PC-9 (cell line): ENCODE results near the gene PDZD4. TPM values are rescaled to one million over a fixed set of nuclear protein-coding genes. Genes with fewer than 3 reads are reported as not detected.

Experiments used
- BruUV-seq: library from RNA; stranded (reverse); fragments of 400-500 nt; replicated peaks from 2 replicates; lab custom pipeline; 2021; lab: Mats Ljungman, UMichigan
- CTCF ChIA-PET: fragments of 300-600 bp; sonication (Branson Sonifier 250); formaldehyde crosslinking; loops from one replicate; lab custom pipeline; 2022; ENCODE audit warnings: antibody characterized with exemption; lab: Charles Lee
- POLR2A ChIA-PET: fragments of 300-600 bp; sonication (Branson Sonifier 250); formaldehyde crosslinking; loops from one replicate; lab custom pipeline; 2022; ENCODE audit warnings: antibody characterized with exemption; ENCODE audit not compliant: unreplicated experiment; lab: Charles Lee
- DNase-seq, 2 experiments: peaks; one replicate each; pipeline versions ENCODE4 v3.0.0 to v3.0.0-alpha.2; 2015 to 2022; ENCODE audit warnings: mixed read lengths in 1 of 2
- H2AFZ ChIP-seq: fragments of 200-600 bp; sonication (generic); 2 replicates; pipeline ENCODE4 v1.8.1; 2017; ENCODE audit warnings: antibody characterized with exemption
- H3F3A ChIP-seq: fragments of 200-600 bp; sonication (generic); 2 replicates; pipeline ENCODE4 v1.8.1; 2017; ENCODE audit warnings: antibody characterized with exemption, mild to moderate bottlenecking, low read depth; ENCODE audit not compliant: insufficient read depth
- H3K27ac ChIP-seq: fragments of 200-600 bp; sonication (generic); 2 replicates; pipeline ENCODE4 v1.6.1; 2016; ENCODE audit warnings: mixed run types
- H3K27me3 ChIP-seq: fragments of 200-600 bp; sonication (generic); 2 replicates; pipeline ENCODE4 v1.6.1; 2016; ENCODE audit warnings: low read depth, mixed run types; ENCODE audit not compliant: insufficient read depth
- H3K36me3 ChIP-seq: fragments of 200-600 bp; sonication (generic); 2 replicates; pipeline ENCODE4 v1.6.1; 2016; ENCODE audit warnings: low read depth, mixed run types
- H3K4me1 ChIP-seq: fragments of 200-600 bp; sonication (generic); replicated peaks from 2 replicates; pipeline ENCODE4 v1.6.1; 2016; ENCODE audit warnings: mixed run types; ENCODE audit not compliant: insufficient read depth
- H3K4me2 ChIP-seq: fragments of 200-600 bp; sonication (generic); 2 replicates; pipeline ENCODE4 v1.6.1; 2017; ENCODE audit warnings: mixed run types
- H3K4me3 ChIP-seq: fragments of 200-600 bp; sonication (generic); 2 replicates; pipeline ENCODE4 v1.6.1; 2016; ENCODE audit warnings: mixed run types
- H3K79me2 ChIP-seq: fragments of 200-600 bp; sonication (generic); 2 replicates; pipeline ENCODE4 v1.6.1; 2017; ENCODE audit warnings: low read depth, mixed run types
- H3K9me2 ChIP-seq: fragments of 200-600 bp; sonication (generic); 2 replicates; pipeline ENCODE4 v1.8.1; 2017; ENCODE audit warnings: mild to moderate bottlenecking; ENCODE audit not compliant: insufficient read depth
- H3K9me3 ChIP-seq: fragments of 200-600 bp; sonication (generic); 2 replicates; pipeline ENCODE4 v1.8.1; 2016; ENCODE audit warnings: low read depth; ENCODE audit not compliant: insufficient read depth
- H4K20me1 ChIP-seq: fragments of 200-600 bp; sonication (generic); 2 replicates; pipeline ENCODE4 v1.8.1; 2017; ENCODE audit not compliant: insufficient read depth
- EZH2 ChIP-seq: fragments of 200-600 bp; sonication (generic); IDR thresholded peaks from 2 replicates; pipeline ENCODE4 v1.8.0; 2017; ENCODE audit warnings: antibody characterized with exemption, low read depth
- intact Hi-C: fragments of 100-400 bp; cut with micrococcal nuclease; formaldehyde crosslinking; loops from one replicate; pipeline ENCODE4 v1.10.0; 2022; ENCODE audit not compliant: unreplicated experiment
- total RNA-seq: library from RNA; stranded (reverse); gene quantifications from 2 replicates; pipeline ENCODE4 v1.2.3, GENCODE V29; 2021
- TF ChIP-seq, protein P1 (sequence below): fragments of 200-600 bp; sonication (generic); conservative IDR thresholded peaks from 2 replicates; pipeline ENCODE4 v1.6.1; 2017; ENCODE audit warnings: mixed run types, antibody characterized with exemption, mild to moderate bottlenecking, moderate library complexity

The PDZD4 gene
- total RNA-seq, 1 experiment from 2014 or later: 0.17 TPM

DNA sequence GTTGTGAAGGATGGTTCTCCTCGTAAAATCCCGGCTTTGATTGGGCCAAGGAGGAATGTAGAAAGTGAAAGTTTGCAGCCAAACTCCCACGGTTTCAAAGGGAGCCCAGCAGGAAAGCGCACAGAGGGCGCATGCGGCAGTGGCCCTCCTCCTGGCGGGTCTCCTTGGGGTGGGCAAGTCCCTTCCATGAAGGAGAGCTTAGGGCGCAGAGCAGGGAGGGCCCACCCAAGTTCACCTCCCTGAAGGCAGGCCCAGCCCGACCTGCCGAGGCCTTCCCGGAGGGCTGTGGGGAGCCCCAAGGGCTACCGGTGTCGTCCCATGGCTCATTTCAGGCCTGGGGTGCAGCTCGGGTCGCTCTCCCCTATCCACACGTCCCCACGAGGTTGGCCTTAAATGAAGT is 2.0 kb downstream of the PDZD4 start:
- CTCF ChIA-PET: no interaction called here
- intact Hi-C loops: no loop called here

GRCh38 chrX:153827903-153828302 is 2.4 kb downstream of the PDZD4 start:
- peaks cover 47% of the 10 kb centered on the region for H3K27me3 ChIP-seq
- BruUV-seq: no TSS peak
- POLR2A ChIA-PET: no interaction called here
- no peaks in the 10 kb centered on the region for H3K4me1 ChIP-seq
- H3K4me2 ChIP-seq: no peak overlapping the region
- DNase-seq: no peak
- no peaks in the 10 kb centered on the region for H3K9me3 ChIP-seq
- TF ChIP-seq EZH2: no peak
- TF ChIP-seq, protein P1, sequence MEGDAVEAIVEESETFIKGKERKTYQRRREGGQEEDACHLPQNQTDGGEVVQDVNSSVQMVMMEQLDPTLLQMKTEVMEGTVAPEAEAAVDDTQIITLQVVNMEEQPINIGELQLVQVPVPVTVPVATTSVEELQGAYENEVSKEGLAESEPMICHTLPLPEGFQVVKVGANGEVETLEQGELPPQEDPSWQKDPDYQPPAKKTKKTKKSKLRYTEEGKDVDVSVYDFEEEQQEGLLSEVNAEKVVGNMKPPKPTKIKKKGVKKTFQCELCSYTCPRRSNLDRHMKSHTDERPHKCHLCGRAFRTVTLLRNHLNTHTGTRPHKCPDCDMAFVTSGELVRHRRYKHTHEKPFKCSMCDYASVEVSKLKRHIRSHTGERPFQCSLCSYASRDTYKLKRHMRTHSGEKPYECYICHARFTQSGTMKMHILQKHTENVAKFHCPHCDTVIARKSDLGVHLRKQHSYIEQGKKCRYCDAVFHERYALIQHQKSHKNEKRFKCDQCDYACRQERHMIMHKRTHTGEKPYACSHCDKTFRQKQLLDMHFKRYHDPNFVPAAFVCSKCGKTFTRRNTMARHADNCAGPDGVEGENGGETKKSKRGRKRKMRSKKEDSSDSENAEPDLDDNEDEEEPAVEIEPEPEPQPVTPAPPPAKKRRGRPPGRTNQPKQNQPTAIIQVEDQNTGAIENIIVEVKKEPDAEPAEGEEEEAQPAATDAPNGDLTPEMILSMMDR: no peak
- no peaks in the 10 kb centered on the region for H3K9me2 ChIP-seq
- H4K20me1 ChIP-seq: no peaks in the 10 kb centered on the region
- CTCF ChIA-PET: no interaction called here
- H3K79me2 ChIP-seq: no peaks in the 10 kb centered on the region
- H2AFZ ChIP-seq: no peak overlapping the region
- no peak overlapping the region for H3K27ac ChIP-seq
- intact Hi-C loops: no loop called here
- H3K36me3 ChIP-seq: no peaks in the 10 kb centered on the region
- no peaks in the 10 kb centered on the region for H3F3A ChIP-seq
- no peak overlapping the region for H3K4me3 ChIP-seq

More for the DNA sequence above, 2.0 kb downstream of the PDZD4 start:
- Histone ChIP-seq H3K27me3 (peaks cover 47% of the 10 kb centered on the region), H3K79me2 (no peaks in the 10 kb centered on the region), H3K4me3 (no peak overlapping the region), H4K20me1 (no peaks in the 10 kb centered on the region), H2AFZ (no peak overlapping the region), H3K4me2 (no peak overlapping the region), H3K9me3 (no peaks in the 10 kb centered on the region), H3K4me1 (no peaks in the 10 kb centered on the region), H3K9me2 (no peaks in the 10 kb centered on the region), H3K36me3 (no peaks in the 10 kb centered on the region), H3K27ac (no peak overlapping the region), H3F3A (no peaks in the 10 kb centered on the region)
- no TSS peak for BruUV-seq
- POLR2A ChIA-PET: no interaction called here
- TF ChIP-seq EZH2: no peak
- TF ChIP-seq, protein P1: no peak
- no peak for DNase-seq

DNA sequence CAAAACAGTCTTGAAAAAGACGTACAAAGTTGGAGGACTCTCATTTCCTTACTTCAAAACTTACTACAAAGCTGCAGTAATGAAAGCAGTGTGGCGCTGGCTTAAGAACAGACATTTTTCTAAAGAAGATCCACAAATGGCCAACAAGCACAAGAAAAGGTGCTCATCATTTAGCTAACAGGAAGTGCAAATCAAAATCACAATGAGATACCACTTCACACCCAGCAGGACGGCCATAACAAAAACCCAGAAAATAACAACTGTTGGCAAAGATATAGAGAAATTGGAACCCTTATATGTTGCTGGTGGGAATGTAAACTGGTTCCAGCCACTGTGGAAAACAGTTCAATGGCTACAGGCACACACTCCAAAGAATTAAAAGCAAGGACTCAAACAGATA is 3.3 kb downstream of the PDZD4 start:
- POLR2A ChIA-PET: no interaction called here
- DNase-seq: no peak
- no peak overlapping the region for H3K27ac ChIP-seq
- H3K4me3 ChIP-seq: no peak overlapping the region
- H2AFZ ChIP-seq: no peak overlapping the region
- no peaks in the 10 kb centered on the region for H3K79me2 ChIP-seq
- H3F3A ChIP-seq: no peaks in the 10 kb centered on the region
- no TSS peak for BruUV-seq
- H3K27me3 ChIP-seq: peaks cover 54% of the 10 kb centered on the region
- no peaks in the 10 kb centered on the region for H3K36me3 ChIP-seq
- CTCF ChIA-PET: no interaction called here
- no peaks in the 10 kb centered on the region for H3K4me1 ChIP-seq
- TF ChIP-seq, protein P1: no peak
- no peak for TF ChIP-seq EZH2
- intact Hi-C loops: no loop called here
- H3K9me3 ChIP-seq: no peaks in the 10 kb centered on the region
- no peaks in the 10 kb centered on the region for H4K20me1 ChIP-seq
- no peak overlapping the region for H3K4me2 ChIP-seq
- H3K9me2 ChIP-seq: no peaks in the 10 kb centered on the region
